Osteocyte (in vitro differentiated cells): Measurements from ENCODE around the gene MYZAP. TPM values are rescaled to one million over a fixed set of nuclear protein-coding genes. Genes with fewer than 3 reads are reported as not detected.

ENCODE experiments used
- DNase-seq: peaks from one replicate; pipeline ENCODE4 v3.0.0; 2021; ENCODE audit warnings: mixed read lengths; ENCODE audit not compliant: unreplicated experiment; ENCODE audit errors: extremely low spot score
- H3K27ac Mint-ChIP-seq: one replicate; pipeline ENCODE4 v1.8.0; 2021; ENCODE audit warnings: mild to moderate bottlenecking, mixed read lengths; ENCODE audit not compliant: unreplicated experiment
- H3K27me3 Mint-ChIP-seq: one replicate; pipeline ENCODE4 v1.8.0; 2021; ENCODE audit warnings: mixed read lengths; ENCODE audit not compliant: unreplicated experiment
- H3K36me3 Mint-ChIP-seq: one replicate; pipeline ENCODE4 v1.8.0; 2021; ENCODE audit warnings: mixed read lengths; ENCODE audit not compliant: unreplicated experiment
- H3K4me1 Mint-ChIP-seq: one replicate; pipeline ENCODE4 v1.8.0; 2021; ENCODE audit warnings: mixed read lengths; ENCODE audit not compliant: unreplicated experiment
- H3K4me3 Mint-ChIP-seq: one replicate; pipeline ENCODE4 v1.8.0; 2021; ENCODE audit warnings: mild to moderate bottlenecking, moderate library complexity, mixed read lengths; ENCODE audit not compliant: unreplicated experiment
- H3K9me3 Mint-ChIP-seq: one replicate; pipeline ENCODE4 v1.8.0; 2021; ENCODE audit warnings: mixed read lengths; ENCODE audit not compliant: unreplicated experiment
- CTCF ChIP-seq: fragments of 200-600 bp; sonication (generic); IDR thresholded peaks from 2 replicates; pipeline ENCODE4 v1.5.0; 2021; ENCODE audit warnings: antibody characterized with exemption, mild to moderate bottlenecking, moderate library complexity
- total RNA-seq: library from RNA; stranded (reverse); gene quantifications from 2 replicates; pipeline ENCODE4 v1.2.1, GENCODE V29; 2021

Gene MYZAP
- total RNA-seq, 1 donor from 2014 or later = 1.4 TPM

- no peaks in the 10 kb centered on the region for H3K9me3 Mint-ChIP-seq
- no peak overlapping the region for H3K27ac Mint-ChIP-seq
- DNase-seq = no peak
- H3K4me3 Mint-ChIP-seq = no peak overlapping the region
- no peaks in the 10 kb centered on the region for H3K36me3 Mint-ChIP-seq
- H3K27me3 Mint-ChIP-seq = peaks cover 4% of the 10 kb centered on the region
- peak; percentile 78 for TF ChIP-seq CTCF
- H3K4me1 Mint-ChIP-seq = peaks cover 22% of the 10 kb centered on the region
Observed at GRCh38 chr15:57559875-57560274, 31.8 kb upstream of the MYZAP start.

- H3K9me3 Mint-ChIP-seq = no peaks in the 10 kb centered on the region
- TF ChIP-seq CTCF = peak; percentile 95
- peaks cover 11% of the 10 kb centered on the region for H3K27me3 Mint-ChIP-seq
- no peak overlapping the region for H3K4me3 Mint-ChIP-seq
- DNase-seq = peak; percentile 88
- peaks cover 9% of the 10 kb centered on the region for H3K4me1 Mint-ChIP-seq
- no peaks in the 10 kb centered on the region for H3K36me3 Mint-ChIP-seq
- peak overlapping the region; percentile 73 for H3K27ac Mint-ChIP-seq
Observed at GRCh38 chr15:57561041-57561711, 30.5 kb upstream of the MYZAP start.

- no peak for TF ChIP-seq CTCF
- no peak overlapping the region for H3K27ac Mint-ChIP-seq
- H3K9me3 Mint-ChIP-seq = no peaks in the 10 kb centered on the region
- no peak overlapping the region for H3K4me3 Mint-ChIP-seq
- no peak for DNase-seq
- no peaks in the 10 kb centered on the region for H3K36me3 Mint-ChIP-seq
- H3K27me3 Mint-ChIP-seq = peaks cover 11% of the 10 kb centered on the region
- peaks cover 9% of the 10 kb centered on the region for H3K4me1 Mint-ChIP-seq
Observed at GRCh38 chr15:57562196-57562769, 29.4 kb upstream of the MYZAP start.

GRCh38 chr15:57563416-57563815 lies 28.3 kb upstream of the MYZAP start:
- Mint-ChIP-seq H3K9me3 (no peaks in the 10 kb centered on the region), H3K36me3 (no peaks in the 10 kb centered on the region), H3K4me1 (peaks cover 9% of the 10 kb centered on the region), H3K27ac (no peak overlapping the region), H3K4me3 (no peak overlapping the region), H3K27me3 (peaks cover 15% of the 10 kb centered on the region)
- no peak for TF ChIP-seq CTCF
- DNase-seq = no peak

GRCh38 chr15:57565311-57565710 lies 26.4 kb upstream of the MYZAP start:
- Mint-ChIP-seq H3K36me3 (no peaks in the 10 kb centered on the region), H3K4me1 (peaks cover 9% of the 10 kb centered on the region), H3K27me3 (peaks cover 26% of the 10 kb centered on the region), H3K9me3 (no peaks in the 10 kb centered on the region), H3K4me3 (no peak overlapping the region), H3K27ac (no peak overlapping the region)
- TF ChIP-seq CTCF = no peak
- DNase-seq = no peak
